ENCODE data around the gene LGALS3BP. TPM values are rescaled to one million over a fixed set of nuclear protein-coding genes. Genes with fewer than 3 reads are reported as not detected.

Gene LGALS3BP
- total RNA-seq, 2 donors from 2014 or later: 23.3 to 71.4 TPM

DNA sequence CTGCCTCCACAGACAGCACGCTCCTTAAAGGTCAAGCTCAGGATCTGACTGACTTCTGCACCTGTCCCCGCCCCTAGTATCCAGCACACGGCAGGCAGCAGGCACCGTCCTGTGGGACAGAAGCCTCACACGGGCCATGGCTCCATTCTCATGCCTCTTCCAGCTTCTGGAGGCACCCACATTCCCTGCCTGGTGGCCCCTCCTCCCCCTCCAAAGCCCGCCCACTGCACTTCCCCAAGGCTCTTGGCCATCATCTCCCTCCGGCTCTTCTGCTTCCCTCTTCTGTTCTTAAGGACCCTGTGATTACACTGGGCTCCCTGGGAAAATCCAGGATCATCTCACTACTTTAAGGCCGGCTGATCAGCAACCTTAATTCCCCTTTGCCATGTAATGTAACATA is 26.3 kb upstream of the LGALS3BP start:
- peak; percentile 40 for DNase-seq
- H3K27ac ChIP-seq (ENCODE audit: low read depth, low read length): no peak overlapping the region
- Mint-ChIP-seq H3K9me3 (peaks cover 8% of the 10 kb centered on the region), H3K27me3 (ENCODE audit: insufficient read depth) (peaks cover 44% of the 10 kb centered on the region), H3K36me3 (ENCODE audit: low read depth) (peaks cover 22% of the 10 kb centered on the region), H3K4me1 (peaks cover 13% of the 10 kb centered on the region), H3K4me3 (no peak overlapping the region), H3K27ac (no peak overlapping the region)
- no peak overlapping the region for H3K4me3 ChIP-seq (ENCODE audit: low read length)
- no peak overlapping the region for H3K9ac ChIP-seq (ENCODE audit: extremely low read depth, low read length, poor library complexity, severe bottlenecking)
- WGBS, 2 experiments (ENCODE audit: insufficient coverage in 1 of 2, insufficient read length in 1 of 2): 79 to 91% methylated on average over 5 to 8 of the region's 8 CpGs
- TF ChIP-seq, protein P1, sequence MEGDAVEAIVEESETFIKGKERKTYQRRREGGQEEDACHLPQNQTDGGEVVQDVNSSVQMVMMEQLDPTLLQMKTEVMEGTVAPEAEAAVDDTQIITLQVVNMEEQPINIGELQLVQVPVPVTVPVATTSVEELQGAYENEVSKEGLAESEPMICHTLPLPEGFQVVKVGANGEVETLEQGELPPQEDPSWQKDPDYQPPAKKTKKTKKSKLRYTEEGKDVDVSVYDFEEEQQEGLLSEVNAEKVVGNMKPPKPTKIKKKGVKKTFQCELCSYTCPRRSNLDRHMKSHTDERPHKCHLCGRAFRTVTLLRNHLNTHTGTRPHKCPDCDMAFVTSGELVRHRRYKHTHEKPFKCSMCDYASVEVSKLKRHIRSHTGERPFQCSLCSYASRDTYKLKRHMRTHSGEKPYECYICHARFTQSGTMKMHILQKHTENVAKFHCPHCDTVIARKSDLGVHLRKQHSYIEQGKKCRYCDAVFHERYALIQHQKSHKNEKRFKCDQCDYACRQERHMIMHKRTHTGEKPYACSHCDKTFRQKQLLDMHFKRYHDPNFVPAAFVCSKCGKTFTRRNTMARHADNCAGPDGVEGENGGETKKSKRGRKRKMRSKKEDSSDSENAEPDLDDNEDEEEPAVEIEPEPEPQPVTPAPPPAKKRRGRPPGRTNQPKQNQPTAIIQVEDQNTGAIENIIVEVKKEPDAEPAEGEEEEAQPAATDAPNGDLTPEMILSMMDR (conservative IDR thresholded peaks at IDR 0.05): no peak
- peaks cover 3% of the 10 kb centered on the region for H3K4me1 ChIP-seq (ENCODE audit: control insufficient read depth, insufficient read depth, low read length)
- no peaks in the 10 kb centered on the region for H3K9me3 ChIP-seq (ENCODE audit: control insufficient read depth, low read length)
- no peaks in the 10 kb centered on the region for H3K27me3 ChIP-seq (ENCODE audit: control insufficient read depth, insufficient read depth, low read length, poor library complexity, severe bottlenecking)
- H3K36me3 ChIP-seq (ENCODE audit: control insufficient read depth, insufficient read depth, low read length): peaks cover 10% of the 10 kb centered on the region

DNA sequence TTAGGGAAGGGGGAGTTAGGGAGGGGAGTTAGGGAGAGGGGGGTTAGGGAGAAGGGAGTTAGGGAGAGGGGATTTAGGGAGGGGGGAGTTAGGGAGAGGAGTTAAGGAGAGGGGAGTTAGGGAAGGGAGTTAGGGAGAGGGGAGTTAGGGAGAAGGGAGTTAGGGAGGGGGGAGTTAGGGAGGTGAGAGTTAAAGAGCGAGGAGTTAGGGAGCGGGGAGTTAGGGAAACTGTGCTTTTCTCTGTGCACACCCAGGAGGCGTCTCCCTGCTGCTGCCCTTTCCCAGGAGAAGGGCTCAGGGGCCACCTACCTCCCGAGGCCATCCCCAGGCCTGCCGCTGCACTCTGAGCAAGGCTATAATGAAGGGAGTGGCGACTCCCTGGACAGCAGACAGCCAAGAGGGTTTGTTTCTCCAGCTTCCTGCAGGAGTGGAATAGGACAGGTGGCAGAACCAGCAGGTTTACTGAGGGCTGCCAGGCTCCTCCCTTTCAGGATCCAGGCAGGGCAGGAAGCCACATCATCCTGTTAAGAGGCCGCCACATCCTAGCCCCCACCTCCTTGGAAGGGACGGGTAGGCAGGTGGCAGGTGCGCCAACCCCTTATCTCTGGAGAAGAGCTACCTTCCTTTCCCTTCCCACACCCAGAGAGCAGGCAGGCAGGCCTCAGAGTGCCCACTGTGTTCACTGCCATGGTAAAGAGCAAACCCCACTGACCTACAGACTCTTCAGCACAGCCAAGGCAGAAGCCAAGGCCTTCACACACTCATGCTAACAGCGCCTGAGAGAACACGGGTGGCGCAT is 25.5 kb upstream of the LGALS3BP start:
- no peak overlapping the region for H3K4me3 Mint-ChIP-seq
- peaks cover 13% of the 10 kb centered on the region for H3K4me1 Mint-ChIP-seq
- H3K27ac ChIP-seq (ENCODE audit: low read depth, low read length): no peak overlapping the region
- H3K27ac Mint-ChIP-seq: no peak overlapping the region
- no peaks in the 10 kb centered on the region for H3K27me3 ChIP-seq (ENCODE audit: control insufficient read depth, insufficient read depth, low read length, poor library complexity, severe bottlenecking)
- peaks cover 11% of the 10 kb centered on the region for H3K36me3 ChIP-seq (ENCODE audit: control insufficient read depth, insufficient read depth, low read length)
- H3K27me3 Mint-ChIP-seq (ENCODE audit: insufficient read depth): peaks cover 40% of the 10 kb centered on the region
- no peak overlapping the region for H3K9ac ChIP-seq (ENCODE audit: extremely low read depth, low read length, poor library complexity, severe bottlenecking)
- 93 to 96% methylated on average over 9 to 12 of the region's 12 CpGs for WGBS, 2 experiments (ENCODE audit: insufficient coverage in 1 of 2, insufficient read length in 1 of 2)
- peaks cover 2% of the 10 kb centered on the region for H3K9me3 Mint-ChIP-seq
- no peak overlapping the region for H3K4me3 ChIP-seq (ENCODE audit: low read length)
- H3K4me1 ChIP-seq (ENCODE audit: control insufficient read depth, insufficient read depth, low read length): peaks cover 3% of the 10 kb centered on the region
- TF ChIP-seq, protein P1 (conservative IDR thresholded peaks at IDR 0.05): no peak
- DNase-seq: peak; percentile 32
- no peaks in the 10 kb centered on the region for H3K9me3 ChIP-seq (ENCODE audit: control insufficient read depth, low read length)
- H3K36me3 Mint-ChIP-seq (ENCODE audit: low read depth): peaks cover 30% of the 10 kb centered on the region

DNA sequence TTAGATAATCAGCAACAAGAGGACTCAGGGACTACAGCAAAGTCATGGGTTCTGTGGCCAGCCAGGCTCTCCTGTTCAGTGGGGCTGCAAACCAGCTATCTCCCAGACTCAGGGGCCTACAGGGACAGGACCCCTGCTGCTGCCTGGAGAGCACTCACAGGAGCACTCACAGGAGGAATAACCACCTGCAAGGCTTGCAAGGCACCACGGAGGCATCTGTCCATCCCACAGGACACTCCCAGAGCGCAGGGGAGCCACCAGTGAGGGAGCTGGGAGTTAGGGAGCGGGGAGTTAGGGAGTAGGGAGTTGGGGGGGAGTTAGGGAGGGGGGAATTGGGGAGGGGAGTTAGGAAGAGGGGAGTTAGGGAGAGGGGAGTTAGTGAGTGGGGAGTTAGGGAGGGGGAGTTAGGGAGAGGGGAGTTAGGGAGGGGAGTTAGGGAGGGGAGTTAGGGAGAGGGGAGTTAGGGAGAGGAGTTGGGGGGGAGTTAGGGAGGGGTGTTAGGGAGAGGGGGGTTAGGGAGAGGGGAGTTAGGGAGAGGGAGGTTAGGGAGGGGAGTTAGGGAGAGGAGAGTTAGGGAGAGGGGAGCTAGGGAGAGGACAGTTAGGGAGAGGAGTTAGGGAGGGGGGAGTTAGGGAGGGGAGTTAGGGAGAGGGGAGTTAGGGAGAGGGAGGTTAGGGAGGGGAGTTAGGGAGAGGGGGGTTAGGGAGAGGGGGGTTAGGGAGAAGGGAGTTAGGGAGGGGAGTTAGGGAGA is 24.1 kb upstream of the LGALS3BP start:
- Histone ChIP-seq H3K27me3 (ENCODE audit: control insufficient read depth, insufficient read depth, low read length, poor library complexity, severe bottlenecking) (no peaks in the 10 kb centered on the region), H3K4me1 (ENCODE audit: control insufficient read depth, insufficient read depth, low read length) (peaks cover 3% of the 10 kb centered on the region), H3K27ac (ENCODE audit: low read depth, low read length) (peak overlapping the region; percentile 36), H3K36me3 (ENCODE audit: control insufficient read depth, insufficient read depth, low read length) (peaks cover 15% of the 10 kb centered on the region), H3K9ac (ENCODE audit: extremely low read depth, low read length, poor library complexity, severe bottlenecking) (no peak overlapping the region), H3K9me3 (ENCODE audit: control insufficient read depth, low read length) (no peaks in the 10 kb centered on the region), H3K4me3 (ENCODE audit: low read length) (no peak overlapping the region)
- Mint-ChIP-seq H3K4me3 (no peak overlapping the region), H3K27me3 (ENCODE audit: insufficient read depth) (peaks cover 40% of the 10 kb centered on the region), H3K4me1 (peaks cover 11% of the 10 kb centered on the region), H3K9me3 (no peaks in the 10 kb centered on the region), H3K36me3 (ENCODE audit: low read depth) (peaks cover 34% of the 10 kb centered on the region), H3K27ac (no peak overlapping the region)
- 75% methylated on average over 3 of the region's 3 CpGs; no CpG with 5 or more reads in 1 of the 2 experiments for WGBS, 2 experiments (ENCODE audit: insufficient coverage in 1 of 2, insufficient read length in 1 of 2)
- peak; percentile 74 for DNase-seq
- TF ChIP-seq, protein P1 (conservative IDR thresholded peaks at IDR 0.05): no peak
